Astrocyte of the spinal cord (primary cell): Measurements from ENCODE around the gene MRPL50.

ENCODE experiments used
- DNase-seq: peaks from one replicate; pipeline ENCODE4 v3.0.0; 2011; ENCODE audit warnings: low read depth, low spot score
- H3K4me3 ChIP-seq: 2 replicates; pipeline ENCODE4 v1.5.1; 2011; ENCODE audit warnings: low read depth, mild to moderate bottlenecking, low read length, moderate library complexity
- in situ Hi-C: cut with HindIII; loops from 2 replicates; pipeline ENCODE4 v1.10.0; 2017; ENCODE audit warnings: low sequenced_read_pairs
- TF ChIP-seq, protein P1 (sequence below): IDR thresholded peaks from 2 replicates; pipeline ENCODE4 v1.5.1; 2012; ENCODE audit warnings: low read depth, mild to moderate bottlenecking, low read length, inconsistent platforms

Gene MRPL50

GRCh38 chr9:101383361-101383760, 15.1 kb downstream of the MRPL50 start:
- no peak overlapping the region for H3K4me3 ChIP-seq
- in situ Hi-C loops, result no loop called here
- DNase-seq, result no peak
- TF ChIP-seq, protein P1, sequence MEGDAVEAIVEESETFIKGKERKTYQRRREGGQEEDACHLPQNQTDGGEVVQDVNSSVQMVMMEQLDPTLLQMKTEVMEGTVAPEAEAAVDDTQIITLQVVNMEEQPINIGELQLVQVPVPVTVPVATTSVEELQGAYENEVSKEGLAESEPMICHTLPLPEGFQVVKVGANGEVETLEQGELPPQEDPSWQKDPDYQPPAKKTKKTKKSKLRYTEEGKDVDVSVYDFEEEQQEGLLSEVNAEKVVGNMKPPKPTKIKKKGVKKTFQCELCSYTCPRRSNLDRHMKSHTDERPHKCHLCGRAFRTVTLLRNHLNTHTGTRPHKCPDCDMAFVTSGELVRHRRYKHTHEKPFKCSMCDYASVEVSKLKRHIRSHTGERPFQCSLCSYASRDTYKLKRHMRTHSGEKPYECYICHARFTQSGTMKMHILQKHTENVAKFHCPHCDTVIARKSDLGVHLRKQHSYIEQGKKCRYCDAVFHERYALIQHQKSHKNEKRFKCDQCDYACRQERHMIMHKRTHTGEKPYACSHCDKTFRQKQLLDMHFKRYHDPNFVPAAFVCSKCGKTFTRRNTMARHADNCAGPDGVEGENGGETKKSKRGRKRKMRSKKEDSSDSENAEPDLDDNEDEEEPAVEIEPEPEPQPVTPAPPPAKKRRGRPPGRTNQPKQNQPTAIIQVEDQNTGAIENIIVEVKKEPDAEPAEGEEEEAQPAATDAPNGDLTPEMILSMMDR, result no peak

GRCh38 chr9:101381833-101382342, 16.5 kb downstream of the MRPL50 start:
- TF ChIP-seq, protein P1, result no peak
- in situ Hi-C loops, result no loop called here
- no peak for DNase-seq
- H3K4me3 ChIP-seq, result no peak overlapping the region

DNA sequence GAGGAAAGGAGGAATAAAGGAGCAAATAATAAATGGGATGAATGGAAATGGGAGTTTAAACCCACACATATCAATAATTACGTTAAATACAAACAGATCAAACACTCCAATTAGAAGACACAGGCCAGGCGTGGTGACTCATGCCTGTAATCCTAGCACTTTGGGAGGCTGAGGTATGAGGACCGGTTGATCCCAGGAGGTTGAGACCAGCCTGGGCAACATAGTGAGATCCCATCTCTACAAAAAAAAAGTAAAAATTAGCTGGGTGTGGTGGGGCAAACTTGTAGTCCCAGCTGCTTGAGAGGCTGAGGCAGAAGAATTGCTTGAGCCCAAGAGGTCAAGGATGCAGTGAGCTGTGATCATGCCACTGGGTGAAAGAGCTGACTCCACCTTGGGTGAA, 17.3 kb downstream of the MRPL50 start:
- in situ Hi-C loops, result no loop called here
- H3K4me3 ChIP-seq, result no peak overlapping the region
- TF ChIP-seq, protein P1, result no peak
- DNase-seq, result no peak

- DNase-seq, result no peak
- in situ Hi-C loops, result no loop called here
- no peak overlapping the region for H3K4me3 ChIP-seq
- TF ChIP-seq, protein P1, result no peak
Observed at GRCh38 chr9:101380295-101380694, 18.1 kb downstream of the MRPL50 start.

DNA sequence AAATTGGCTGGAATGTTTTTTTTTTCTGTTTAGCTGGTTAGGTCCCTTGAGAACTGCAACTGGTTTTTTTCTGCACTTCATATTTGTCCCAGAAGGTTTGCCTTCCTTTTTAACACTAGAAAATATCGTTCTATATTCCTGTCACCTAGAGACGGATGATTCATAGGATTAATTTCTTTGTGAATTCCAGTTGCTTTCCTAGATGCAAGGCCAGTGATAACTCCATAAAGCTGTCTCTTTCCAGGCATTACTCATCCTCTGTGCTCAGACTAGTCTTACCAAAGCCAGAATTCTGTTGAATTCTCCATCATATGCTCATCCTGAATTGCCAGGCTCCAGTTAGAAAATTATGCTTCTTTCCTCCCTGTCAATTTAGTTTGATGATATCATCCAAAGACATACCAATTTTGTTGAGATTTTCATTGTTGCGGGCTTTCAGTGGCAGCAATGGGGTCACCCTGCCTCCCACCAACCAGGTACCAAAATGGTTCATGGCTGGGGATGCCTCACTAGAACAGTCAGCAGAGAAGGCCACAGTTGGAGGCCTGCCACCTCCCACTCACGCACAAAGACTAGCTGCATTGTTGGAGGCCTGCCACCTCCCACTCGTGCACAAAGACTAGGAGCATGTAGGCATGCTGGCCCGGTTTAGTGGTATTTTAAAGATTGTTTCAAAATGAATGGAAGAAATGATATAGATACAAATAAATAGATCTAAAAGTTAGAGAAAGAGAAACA, 22.1 kb downstream of the MRPL50 start:
- no peak overlapping the region for H3K4me3 ChIP-seq
- in situ Hi-C loops, result no loop called here
- TF ChIP-seq, protein P1, result no peak
- DNase-seq, result no peak

- no peak for DNase-seq
- TF ChIP-seq, protein P1, result no peak
- no peak overlapping the region for H3K4me3 ChIP-seq
- in situ Hi-C loops, result no loop called here
Observed at GRCh38 chr9:101375546-101375945, 22.9 kb downstream of the MRPL50 start.
